ENCODE data around the gene TSPEAR.

Gene TSPEAR

DNA sequence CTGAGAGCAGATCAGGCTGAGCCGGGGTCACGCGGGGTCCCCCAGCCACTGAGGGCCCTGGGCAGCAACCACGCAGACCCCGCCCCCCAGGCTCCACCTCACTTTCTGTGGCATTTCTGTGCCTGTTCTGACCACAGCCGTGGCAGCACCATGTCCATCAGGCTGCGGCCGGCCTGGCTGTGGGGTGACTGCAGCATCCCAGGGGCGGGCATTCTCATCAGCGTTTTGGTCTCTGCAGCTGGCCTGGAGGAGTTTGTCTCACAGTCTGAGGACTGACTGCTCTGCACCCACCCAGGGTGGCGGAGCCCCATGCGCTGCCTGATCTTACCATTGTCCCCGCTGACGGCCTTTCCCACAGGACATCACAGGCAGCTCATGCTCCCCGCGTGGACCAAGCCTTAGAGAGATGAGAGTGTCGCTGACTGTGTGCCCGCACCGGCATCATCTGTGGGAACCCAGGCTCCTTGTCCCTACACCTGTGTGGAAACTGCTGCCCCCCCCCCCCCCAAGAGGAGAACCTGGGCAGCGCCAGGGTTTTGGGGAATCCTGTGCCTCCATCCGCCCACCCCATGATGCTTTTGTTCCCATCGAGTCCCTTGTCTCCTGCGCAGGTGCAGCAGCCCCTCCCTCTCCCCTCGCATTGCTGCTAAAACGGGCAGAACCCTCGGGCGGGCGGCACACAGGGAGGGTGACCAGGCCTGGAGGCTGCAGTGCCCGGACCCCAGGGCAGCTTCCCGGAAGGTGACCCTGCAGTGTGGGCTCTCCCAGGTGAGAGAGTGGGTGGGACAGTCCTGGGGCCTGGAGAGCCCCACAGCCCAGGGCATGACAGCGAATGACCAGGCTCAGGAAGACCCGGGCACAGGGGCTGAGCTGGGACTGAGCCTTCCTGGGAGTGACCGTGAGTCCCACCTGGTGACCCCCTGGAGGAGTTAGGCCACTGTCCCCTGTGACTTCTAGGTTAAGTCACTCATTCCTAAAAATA lies 173.2 kb downstream of the TSPEAR start:
- no peak for DNase-seq

- no peak for DNase-seq
Observed at GRCh38 chr21:44535963-44536362, 175.4 kb downstream of the TSPEAR start.

DNA sequence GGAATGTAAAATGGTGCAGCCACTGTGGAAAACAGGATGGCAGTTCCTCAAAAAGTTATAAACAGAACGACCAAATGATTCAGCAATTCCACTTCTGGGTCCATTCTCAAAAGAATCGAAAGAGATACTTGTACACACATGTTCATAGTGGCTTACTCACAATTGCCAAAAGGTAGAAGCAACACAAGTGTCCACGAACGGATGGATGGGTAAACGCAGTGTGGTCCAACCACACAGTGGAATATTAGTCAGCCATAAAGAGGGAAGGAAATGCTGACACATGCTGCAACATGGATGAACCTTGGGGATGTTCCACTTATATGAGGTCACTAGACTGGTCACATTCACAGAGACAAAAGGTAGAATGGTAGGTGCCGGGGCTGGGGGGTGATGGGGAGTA lies 176.7 kb downstream of the TSPEAR start:
- no peak for DNase-seq

DNA sequence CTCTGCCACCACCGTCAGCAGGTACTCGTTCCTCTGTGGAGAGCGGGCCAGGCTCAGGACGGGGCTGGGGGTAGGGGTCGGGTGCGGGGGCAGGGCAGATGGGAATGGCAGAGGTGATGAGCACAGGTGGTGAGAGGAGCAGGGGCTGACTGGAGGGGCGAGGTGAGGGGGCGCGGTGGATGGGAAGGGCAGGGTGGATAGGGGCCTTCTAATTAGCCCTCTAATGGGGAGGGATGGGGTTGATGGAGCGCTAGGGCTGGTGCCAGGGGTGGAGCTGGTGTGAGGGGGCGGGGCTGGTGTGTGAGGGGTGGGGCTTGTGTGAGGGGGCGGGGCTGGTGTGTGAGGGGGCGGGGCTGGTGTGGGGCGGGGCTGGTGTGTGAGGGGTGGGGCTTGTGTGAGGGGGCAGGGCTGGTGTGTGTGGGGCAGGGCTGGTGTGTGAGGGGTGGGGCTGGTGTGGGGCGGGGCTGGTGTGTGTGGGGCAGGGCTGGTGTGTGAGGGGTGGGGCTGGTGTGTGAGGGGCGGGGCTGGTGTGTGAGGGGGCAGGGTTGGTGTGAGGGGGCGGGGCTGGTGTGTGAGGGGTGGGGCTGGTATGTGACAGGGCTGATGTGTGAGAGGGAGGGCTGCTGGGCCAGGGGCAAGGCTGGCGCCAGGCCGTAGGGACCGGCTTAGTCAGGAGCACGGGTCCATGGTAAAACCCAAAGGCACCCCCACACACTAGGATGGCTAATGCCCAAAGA lies 177.3 kb downstream of the TSPEAR start:
- no peak for DNase-seq

DNA sequence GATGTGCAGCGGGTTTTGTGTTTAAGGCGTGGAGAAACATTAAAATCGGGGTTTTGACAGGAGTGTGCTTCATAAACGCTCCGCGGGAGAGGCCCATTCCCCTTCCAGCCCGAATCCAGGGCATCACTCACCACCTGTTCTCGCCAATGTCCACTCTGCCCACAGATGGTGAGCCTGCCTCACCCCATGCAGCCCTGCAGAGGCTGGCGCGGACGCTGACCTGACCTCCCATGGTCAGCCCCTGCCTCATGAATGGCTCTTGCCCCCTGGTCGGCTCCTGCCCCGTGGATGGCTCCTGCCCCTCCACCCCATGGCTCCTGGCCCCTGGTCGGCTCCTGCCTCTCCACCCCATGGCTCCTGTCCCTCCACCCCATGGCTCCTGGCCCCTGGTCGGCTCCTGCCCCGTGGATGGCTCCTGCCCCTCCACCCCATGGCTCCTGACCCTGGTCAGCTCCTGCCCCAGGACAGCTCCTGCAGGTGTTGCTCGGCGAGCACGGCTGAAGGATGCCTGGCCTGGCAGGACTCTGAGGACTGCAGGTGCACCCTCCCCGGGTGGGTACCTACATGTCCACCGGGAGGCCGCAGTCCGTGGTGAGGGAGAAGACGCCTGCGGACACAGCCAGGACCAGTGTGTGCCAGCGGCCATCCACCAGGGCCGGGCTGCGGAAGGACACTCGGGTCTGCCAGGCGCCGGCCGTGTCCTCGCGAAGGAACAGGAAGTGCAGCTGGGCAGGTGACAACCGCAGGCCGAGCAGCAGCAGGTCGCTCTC lies 178.1 kb downstream of the TSPEAR start:
- no peak for DNase-seq

DNA sequence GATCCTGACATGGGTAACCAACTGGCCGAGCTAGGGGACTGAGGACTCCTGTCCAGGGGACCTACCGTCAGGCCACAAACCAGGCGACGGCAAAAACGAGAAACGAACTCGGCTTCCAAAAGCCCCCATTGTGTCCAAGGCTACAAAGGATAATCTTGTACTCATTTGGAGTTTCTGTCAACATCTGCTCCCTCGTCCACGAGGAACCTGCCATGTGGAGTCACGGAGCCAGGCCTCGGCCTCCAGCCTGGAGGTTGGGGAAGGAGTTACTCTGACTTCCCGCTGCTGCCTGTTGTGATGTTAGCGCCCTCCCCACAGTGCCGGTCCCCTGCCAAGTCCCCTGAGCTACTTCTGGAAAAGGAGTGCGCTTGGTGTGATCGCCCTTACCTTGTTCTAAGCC lies 178.7 kb downstream of the TSPEAR start:
- no peak for DNase-seq

- no peak for DNase-seq
Observed at GRCh38 chr21:44531606-44532564, 179.5 kb downstream of the TSPEAR start.

DNA sequence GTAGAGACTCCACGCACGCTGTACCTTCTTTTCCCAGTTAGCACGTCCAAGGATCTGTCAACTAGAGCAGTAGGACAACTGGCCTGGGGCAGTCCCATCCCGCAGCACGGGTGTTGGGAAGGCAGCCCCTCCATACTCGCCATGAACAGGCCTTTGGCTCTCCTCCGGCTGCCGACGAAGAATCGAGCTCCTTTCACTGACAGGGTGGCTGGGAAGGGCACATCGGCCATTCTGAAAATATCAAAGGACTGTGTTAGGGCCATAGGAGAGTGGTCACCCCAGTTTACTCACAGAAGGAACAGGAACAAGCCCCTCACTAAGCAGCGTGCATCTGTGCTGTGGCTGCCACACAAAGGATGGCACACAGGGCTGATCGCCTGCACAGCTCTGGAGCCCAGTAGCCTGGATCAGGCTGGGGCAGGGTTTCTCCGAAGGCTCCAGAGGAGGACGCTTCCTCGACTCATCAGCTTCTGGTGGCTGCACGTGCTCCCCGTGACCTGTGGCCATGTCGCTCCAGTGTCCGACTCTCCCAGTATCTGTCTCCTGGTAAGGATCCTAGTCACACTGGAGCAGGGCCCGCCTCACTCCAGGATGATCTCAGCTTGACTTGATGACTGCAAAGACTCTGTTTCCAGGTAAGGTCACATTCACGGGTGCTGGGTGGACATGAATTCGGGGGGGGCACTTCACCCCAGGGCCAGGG lies 180.3 kb downstream of the TSPEAR start:
- DNase-seq = no peak

GRCh38 chr21:44530221-44530902 lies 181.0 kb downstream of the TSPEAR start:
- no peak for DNase-seq

- no peak for DNase-seq
Observed at GRCh38 chr21:44529503-44530125, 181.8 kb downstream of the TSPEAR start.

GRCh38 chr21:44529011-44529421 lies 182.4 kb downstream of the TSPEAR start:
- no peak for DNase-seq

GRCh38 chr21:44528634-44528995 lies 182.8 kb downstream of the TSPEAR start:
- DNase-seq = no peak

DNA sequence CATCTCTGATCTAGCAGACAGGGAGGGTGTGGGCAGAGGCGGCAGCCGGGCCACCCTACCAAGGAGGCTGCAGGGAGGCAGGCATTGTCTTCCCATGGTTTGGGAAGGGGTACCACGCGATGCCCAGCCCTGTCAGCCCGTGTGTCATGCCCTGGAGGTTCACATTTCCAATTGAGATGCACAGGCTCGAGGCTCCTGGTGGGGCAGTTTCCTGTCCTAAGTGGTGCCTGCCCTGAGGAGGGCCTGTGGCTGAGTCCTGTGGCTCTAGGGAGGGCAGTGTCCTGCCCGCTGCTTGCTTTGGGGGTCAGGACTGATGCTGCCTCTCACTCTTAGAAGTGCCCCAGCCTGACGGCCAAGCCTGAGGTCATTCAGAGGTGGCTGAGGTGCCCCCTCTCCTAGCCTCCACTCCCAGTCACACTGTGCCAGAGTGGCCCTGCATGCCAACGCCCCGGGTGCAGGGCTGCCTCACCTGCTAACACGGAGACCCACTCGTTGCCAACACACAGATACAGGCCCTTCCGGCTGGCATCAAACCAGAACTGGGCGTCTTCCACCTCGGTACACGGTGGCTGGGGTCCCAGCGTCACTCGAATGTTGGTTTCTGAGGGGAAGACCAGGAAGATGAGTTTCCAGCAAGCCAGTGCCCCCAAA lies 183.3 kb downstream of the TSPEAR start:
- DNase-seq = no peak

GRCh38 chr21:44527156-44527982 lies 184.0 kb downstream of the TSPEAR start:
- DNase-seq = no peak

GRCh38 chr21:44526096-44526997 lies 185.0 kb downstream of the TSPEAR start:
- no peak for DNase-seq

GRCh38 chr21:44525391-44526095 lies 185.8 kb downstream of the TSPEAR start:
- DNase-seq = no peak

Measured in hematopoietic multipotent progenitor cell treated with erythropoietin and hydrocortisone succinate and interleukin-3 and kit ligand, for 8 days (in vitro differentiated cells).